WTC11 (cell line): ENCODE data around the gene IGFALS. TPM values are rescaled to one million over a fixed set of nuclear protein-coding genes. Genes with fewer than 3 reads are reported as not detected.

Experiments used
- AFF4 ChIP-seq: sonication (generic); formaldehyde crosslinking; IDR thresholded peaks from 2 replicates; pipeline ENCODE4 v1.8.1; 2023; ENCODE audit warnings: mild to moderate bottlenecking, missing genetic modification reagents, borderline replicate concordance
- ATF3 ChIP-seq: sonication (generic); formaldehyde crosslinking; conservative IDR thresholded peaks from 2 replicates; pipeline ENCODE4 v1.8.1; 2022; ENCODE audit warnings: mild to moderate bottlenecking, missing genetic modification reagents
- CTCF ChIP-seq: fragments of 200-600 bp; IDR thresholded peaks from 2 replicates; pipeline ENCODE4 v1.8.0; 2022; ENCODE audit warnings: antibody characterized with exemption
- ELF4 ChIP-seq: sonication (generic); formaldehyde crosslinking; IDR thresholded peaks from 2 replicates; pipeline ENCODE4 v1.8.1; 2022; ENCODE audit warnings: low read depth, mild to moderate bottlenecking, moderate library complexity, missing genetic modification reagents
- ETV6 ChIP-seq: sonication (generic); formaldehyde crosslinking; IDR thresholded peaks from 2 replicates; pipeline ENCODE4 v1.8.1; 2022; ENCODE audit warnings: mild to moderate bottlenecking, missing genetic modification reagents
- FOXP1 ChIP-seq: sonication (generic); formaldehyde crosslinking; IDR thresholded peaks from 2 replicates; pipeline ENCODE4 v1.8.0; 2022; ENCODE audit warnings: missing genetic modification reagents, mild to moderate bottlenecking, moderate library complexity, borderline replicate concordance
- FOXP4 ChIP-seq: sonication (generic); formaldehyde crosslinking; IDR thresholded peaks from 2 replicates; pipeline ENCODE4 v1.8.0; 2022; ENCODE audit warnings: mild to moderate bottlenecking, missing genetic modification reagents
- HMGXB4 ChIP-seq: sonication (generic); formaldehyde crosslinking; IDR thresholded peaks from 2 replicates; pipeline ENCODE4 v1.8.1; 2023; ENCODE audit warnings: mild to moderate bottlenecking, moderate library complexity, missing genetic modification reagents
- JAZF1 ChIP-seq: fragments of 250-450 bp; sonication (Bioruptor Pico); IDR thresholded peaks from 2 replicates; pipeline ENCODE4 v1.9.0; 2021; ENCODE audit warnings: moderate library complexity, mild to moderate bottlenecking, inconsistent platforms
- JUN ChIP-seq: sonication (generic); formaldehyde crosslinking; IDR thresholded peaks from 2 replicates; pipeline ENCODE4 v1.8.0; 2023; ENCODE audit warnings: mild to moderate bottlenecking, missing genetic modification reagents
- MYBL2 ChIP-seq: sonication (generic); formaldehyde crosslinking; IDR thresholded peaks from 2 replicates; pipeline ENCODE4 v1.8.1; 2023; ENCODE audit warnings: mild to moderate bottlenecking, moderate library complexity, missing genetic modification reagents
- PRDM15 ChIP-seq: sonication (generic); formaldehyde crosslinking; IDR thresholded peaks from 2 replicates; pipeline ENCODE4 v1.8.0; 2022; ENCODE audit warnings: missing genetic modification reagents
- PREB ChIP-seq: sonication (generic); formaldehyde crosslinking; IDR thresholded peaks from 2 replicates; pipeline ENCODE4 v1.8.1; 2022; ENCODE audit warnings: mild to moderate bottlenecking, missing genetic modification reagents, moderate library complexity, borderline replicate concordance
- PRRX2 ChIP-seq: fragments of 250-450 bp; sonication (Bioruptor Pico); IDR thresholded peaks from 2 replicates; pipeline ENCODE4 v1.8.0; 2021; ENCODE audit warnings: mild to moderate bottlenecking
- TEAD4 ChIP-seq: sonication (generic); formaldehyde crosslinking; IDR thresholded peaks from 2 replicates; pipeline ENCODE4 v1.8.0; 2022; ENCODE audit warnings: mild to moderate bottlenecking, missing genetic modification reagents
- USF1 ChIP-seq: sonication (generic); formaldehyde crosslinking; IDR thresholded peaks from 2 replicates; pipeline ENCODE4 v1.8.0; 2022; ENCODE audit warnings: mild to moderate bottlenecking, missing genetic modification reagents
- ZBTB21 ChIP-seq: sonication (generic); formaldehyde crosslinking; IDR thresholded peaks from 2 replicates; pipeline ENCODE4 v1.8.1; 2023; ENCODE audit warnings: mild to moderate bottlenecking, missing genetic modification reagents, borderline replicate concordance
- ZMAT4 ChIP-seq: fragments of 250-450 bp; sonication (Bioruptor Pico); IDR thresholded peaks from 2 replicates; pipeline ENCODE4 v1.9.0; 2021; ENCODE audit warnings: mild to moderate bottlenecking
- ZNF121 ChIP-seq: sonication (generic); formaldehyde crosslinking; IDR thresholded peaks from 2 replicates; pipeline ENCODE4 v1.8.0; 2023; ENCODE audit warnings: missing genetic modification reagents
- ZNF263 ChIP-seq: sonication (generic); formaldehyde crosslinking; IDR thresholded peaks from 2 replicates; pipeline ENCODE4 v1.8.1; 2022; ENCODE audit warnings: low read depth, mild to moderate bottlenecking, moderate library complexity, missing genetic modification reagents
- ZNF317 ChIP-seq: sonication (generic); formaldehyde crosslinking; IDR thresholded peaks from 2 replicates; pipeline ENCODE4 v1.8.1; 2023; ENCODE audit warnings: low read depth, mild to moderate bottlenecking, moderate library complexity, missing genetic modification reagents, borderline replicate concordance
- total RNA-seq: library from RNA; stranded (reverse); gene quantifications from 3 replicates; pipeline ENCODE4 v1.2.3, GENCODE V29; 2021

IGFALS gene
- total RNA-seq, 1 experiment from 2014 or later: not detected

GRCh38 chr16:1826691-1827573 is 33.4 kb upstream of the IGFALS start, which contains the start of the genes FAHD1 and HAGH (continued):
- no peak for TF ChIP-seq AFF4 (CRISPR knock-in tag)
- no peak for TF ChIP-seq CTCF
- peak; percentile 41; the same call in 1 of the 2 replicates for TF ChIP-seq TEAD4
- no peak for TF ChIP-seq ZNF317 (CRISPR knock-in tag)
- peak; percentile 95 for TF ChIP-seq FOXP1 (CRISPR knock-in tag)
- no peak; the same call in none of the 2 replicates for TF ChIP-seq PREB (CRISPR knock-in tag)
- TF ChIP-seq HMGXB4 (CRISPR knock-in tag): peak; percentile 93
- no peak for TF ChIP-seq ATF3 (CRISPR knock-in tag)
- TF ChIP-seq FOXP4 (CRISPR knock-in tag): peak; percentile 87
- TF ChIP-seq USF1 (CRISPR knock-in tag): peak; percentile 100
- peak; percentile 89 for TF ChIP-seq ETV6 (CRISPR knock-in tag)
- TF ChIP-seq ZNF263 (CRISPR knock-in tag): no peak
- TF ChIP-seq PRRX2: no peak
- no peak for TF ChIP-seq ZNF121 (CRISPR knock-in tag)
- no peak for TF ChIP-seq JUN (CRISPR knock-in tag)
- no peak for TF ChIP-seq JAZF1 (CRISPR knock-in tag)
- no peak for TF ChIP-seq ZBTB21 (CRISPR knock-in tag)
- TF ChIP-seq MYBL2 (CRISPR knock-in tag): peak; percentile 91; the same call in 1 of the 2 replicates
- TF ChIP-seq ZMAT4 (CRISPR knock-in tag): no peak
- no peak for TF ChIP-seq ELF4 (CRISPR knock-in tag)
- TF ChIP-seq PRDM15 (CRISPR knock-in tag): peak; percentile 35; the same call in 1 of the 2 replicates
